Smooth muscle cell (in vitro differentiated cells): ENCODE measurements around the gene RNASE12. TPM values are rescaled to one million over a fixed set of nuclear protein-coding genes. Genes with fewer than 3 reads are reported as not detected.
"Not testable (repeated sequence)": the region's sequence is repeated elsewhere in the genome, so short reads cannot be mapped to it uniquely, and the experiment has no call there.

ENCODE experiments used
- DNase-seq: peaks from one replicate; lab custom pipeline; 2025; ENCODE audit not compliant: unreplicated experiment; lab: John Stamatoyannopoulos, UW
- H2AFZ ChIP-seq: fragments of 200-600 bp; sonication (generic); 2 replicates; pipeline ENCODE4 v1.6.0; 2016; ENCODE audit warnings: antibody characterized with exemption, low read depth, mild to moderate bottlenecking
- H3F3A ChIP-seq: fragments of 200-600 bp; sonication (generic); 2 replicates; pipeline ENCODE4 v1.6.0; 2017; ENCODE audit warnings: antibody characterized with exemption, low read depth
- H3K27ac ChIP-seq: fragments of 200-600 bp; sonication (generic); 2 replicates; pipeline ENCODE4 v1.5.1; 2016; ENCODE audit warnings: low read depth, mild to moderate bottlenecking
- H3K27me3 ChIP-seq: fragments of 200-600 bp; sonication (generic); 2 replicates; pipeline ENCODE4 v1.6.1; 2016; ENCODE audit warnings: low read depth, mild to moderate bottlenecking
- H3K36me3 ChIP-seq: fragments of 200-600 bp; sonication (generic); 2 replicates; pipeline ENCODE4 v1.5.1; 2016; ENCODE audit warnings: low read depth
- H3K4me1 ChIP-seq: fragments of 200-600 bp; sonication (generic); 2 replicates; pipeline ENCODE4 v1.5.1; 2016; ENCODE audit warnings: low read depth
- H3K4me2 ChIP-seq: fragments of 200-600 bp; sonication (generic); 2 replicates; pipeline ENCODE4 v1.6.0; 2016; ENCODE audit warnings: mild to moderate bottlenecking
- H3K4me3 ChIP-seq: fragments of 200-600 bp; sonication (generic); 2 replicates; pipeline ENCODE4 v1.5.1; 2016; ENCODE audit warnings: mild to moderate bottlenecking
- H3K79me2 ChIP-seq: fragments of 200-600 bp; sonication (generic); 2 replicates; pipeline ENCODE4 v1.6.0; 2016; ENCODE audit warnings: low read depth, mild to moderate bottlenecking
- H3K9ac ChIP-seq: fragments of 200-600 bp; sonication (generic); 2 replicates; pipeline ENCODE4 v1.6.0; 2016; ENCODE audit warnings: low read depth
- H3K9me3 ChIP-seq: fragments of 200-600 bp; sonication (generic); replicated peaks from 2 replicates; pipeline ENCODE4 v1.5.1; 2016; ENCODE audit warnings: low read depth
- H4K20me1 ChIP-seq: fragments of 200-600 bp; sonication (generic); 2 replicates; pipeline ENCODE4 v1.6.0; 2016; ENCODE audit warnings: low read depth
- CTCF ChIP-seq: fragments of 200-600 bp; sonication (generic); IDR thresholded peaks from 2 replicates; pipeline ENCODE4 v1.5.1; 2017; ENCODE audit warnings: borderline replicate concordance, mild to moderate bottlenecking, antibody characterized with exemption; ENCODE audit not compliant: insufficient read depth, poor library complexity, severe bottlenecking
- WGBS: methylation state at CpG from one replicate; pipeline ENCODE4 v1.1.7; 2016; ENCODE audit warnings: low lambda C conversion rate; 5-methylcytosine and 5-hydroxymethylcytosine counted together
- polyA plus RNA-seq: library from polyadenylated mRNA; unstranded; fragments of >200 nt; fragmentation: Nextera tagmentation; extraction: Ambion mirVana; gene quantifications from 2 replicates; pipeline ENCODE4 v1.2.1, GENCODE V29; 2016
- total RNA-seq: library from RNA; depleted of rRNA; stranded (reverse); fragments of >200 nt; gene quantifications from 2 replicates; pipeline ENCODE4 v1.2.3, GENCODE V29; 2014

RNASE12 gene
- total and polyA plus RNA-seq, 2 experiments from 2014 or later: not detected

- no peak for TF ChIP-seq CTCF
- no peak for DNase-seq
- 89% methylated on average over 12 of the region's 12 CpGs for WGBS
- H3K27ac ChIP-seq: no peak overlapping the region
- H3K27me3 ChIP-seq: no peaks in the 10 kb centered on the region
- H2AFZ ChIP-seq: no peak overlapping the region
- H3K9me3 ChIP-seq: no peaks in the 10 kb centered on the region
- H3K9ac ChIP-seq: no peak overlapping the region
- no peak overlapping the region for H3K4me2 ChIP-seq
- H3K36me3 ChIP-seq: no peaks in the 10 kb centered on the region
- H3K4me3 ChIP-seq: no peak overlapping the region
- no peaks in the 10 kb centered on the region for H3K4me1 ChIP-seq
- H3F3A ChIP-seq: no peaks in the 10 kb centered on the region
- no peaks in the 10 kb centered on the region for H3K79me2 ChIP-seq
- no peaks in the 10 kb centered on the region for H4K20me1 ChIP-seq
Observed at GRCh38 chr14:20601522-20601921, 10.3 kb upstream of the RNASE12 start.

GRCh38 chr14:20597108-20597507, 5.9 kb upstream of the RNASE12 start:
- no peak overlapping the region for H2AFZ ChIP-seq
- no peaks in the 10 kb centered on the region for H3K27me3 ChIP-seq
- H3K9me3 ChIP-seq: no peaks in the 10 kb centered on the region
- H3K79me2 ChIP-seq: no peaks in the 10 kb centered on the region
- H3K9ac ChIP-seq: no peak overlapping the region
- H3K27ac ChIP-seq: no peak overlapping the region
- H3K4me3 ChIP-seq: no peak overlapping the region
- TF ChIP-seq CTCF: no peak
- WGBS: 83% methylated on average over 1 of the region's 1 CpG
- H4K20me1 ChIP-seq: no peaks in the 10 kb centered on the region
- H3K36me3 ChIP-seq: no peaks in the 10 kb centered on the region
- H3K4me2 ChIP-seq: no peak overlapping the region
- no peaks in the 10 kb centered on the region for H3K4me1 ChIP-seq
- H3F3A ChIP-seq: no peaks in the 10 kb centered on the region
- no peak for DNase-seq

- H3K4me1 ChIP-seq, H2AFZ ChIP-seq, H3K27me3 ChIP-seq, H3F3A ChIP-seq, H3K79me2 ChIP-seq, H3K27ac ChIP-seq, DNase-seq, H3K4me3 ChIP-seq, H4K20me1 ChIP-seq, H3K9me3 ChIP-seq, H3K9ac ChIP-seq, H3K4me2 ChIP-seq, H3K36me3 ChIP-seq: not testable (repeated sequence)
- WGBS: 100% methylated on average over 3 of the region's 3 CpGs
Observed at GRCh38 chr14:20595726-20596125, 4.5 kb upstream of the RNASE12 start.

GRCh38 chr14:20592574-20592973, 1.4 kb upstream of the RNASE12 start:
- no peak for DNase-seq
- Histone ChIP-seq H3F3A (no peaks in the 10 kb centered on the region), H3K9ac (no peak overlapping the region), H2AFZ (no peak overlapping the region), H3K36me3 (no peaks in the 10 kb centered on the region), H3K4me1 (no peaks in the 10 kb centered on the region), H3K79me2 (no peaks in the 10 kb centered on the region), H3K4me2 (no peak overlapping the region), H3K27ac (no peak overlapping the region), H3K27me3 (no peaks in the 10 kb centered on the region), H3K9me3 (no peaks in the 10 kb centered on the region), H4K20me1 (no peaks in the 10 kb centered on the region), H3K4me3 (no peak overlapping the region)
- WGBS: 90% methylated on average over 1 of the region's 1 CpG
- no peak for TF ChIP-seq CTCF
